GM18868 (cell line): ENCODE measurements around the gene RNU1-4.
"Not testable (repeated sequence)": the region's sequence is repeated elsewhere in the genome, so short reads cannot be mapped to it uniquely, and the experiment has no call there.

Experiments used
- ATAC-seq: cut with Tn5 transposase; IDR thresholded peaks from one replicate; pipeline ENCODE4 v1.9.1; 2021; ENCODE audit warnings: mild to moderate bottlenecking, moderate library complexity; ENCODE audit not compliant: unreplicated experiment

Gene RNU1-4

DNA sequence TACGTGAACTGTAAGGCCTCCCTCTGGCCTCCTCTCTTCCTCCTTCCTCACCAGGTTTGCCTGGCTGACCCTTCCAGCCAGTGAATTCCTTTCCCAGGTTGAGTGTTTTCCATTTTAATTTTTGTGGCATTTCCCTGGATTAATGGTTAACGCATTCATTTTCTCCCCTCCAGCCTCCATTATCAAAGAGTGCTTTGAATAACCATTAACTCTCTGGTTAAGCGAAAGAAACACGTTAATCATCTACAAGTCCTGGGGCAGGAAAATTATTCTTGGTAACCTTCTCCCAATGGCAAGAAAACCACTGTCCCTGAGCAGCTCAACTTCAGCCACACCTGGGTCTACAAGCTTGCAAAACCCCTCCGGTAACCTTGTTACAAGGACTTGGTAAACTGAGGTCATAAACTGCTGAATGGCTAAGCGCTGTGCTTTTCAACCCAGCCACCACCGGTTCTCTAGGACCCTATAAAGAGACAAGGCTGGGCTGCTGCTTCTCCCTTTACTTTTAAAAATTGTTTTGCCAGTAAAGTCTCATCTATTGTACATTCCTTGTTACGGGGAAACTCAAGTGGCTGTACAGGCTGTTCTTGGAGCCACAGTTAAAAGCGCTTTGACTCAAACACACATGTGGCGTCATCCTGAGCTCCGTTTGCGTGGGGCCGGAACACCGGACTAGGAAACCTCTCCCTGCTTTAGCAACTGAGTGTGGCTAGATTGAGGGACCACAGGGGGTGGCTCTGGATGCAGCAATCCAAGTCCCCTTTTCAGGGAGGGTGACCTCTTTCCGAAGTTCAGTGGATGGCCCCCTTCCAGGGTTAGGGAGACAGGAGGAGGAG, 24.7 kb downstream of the RNU1-4 start:
- ATAC-seq: not testable (repeated sequence)

DNA sequence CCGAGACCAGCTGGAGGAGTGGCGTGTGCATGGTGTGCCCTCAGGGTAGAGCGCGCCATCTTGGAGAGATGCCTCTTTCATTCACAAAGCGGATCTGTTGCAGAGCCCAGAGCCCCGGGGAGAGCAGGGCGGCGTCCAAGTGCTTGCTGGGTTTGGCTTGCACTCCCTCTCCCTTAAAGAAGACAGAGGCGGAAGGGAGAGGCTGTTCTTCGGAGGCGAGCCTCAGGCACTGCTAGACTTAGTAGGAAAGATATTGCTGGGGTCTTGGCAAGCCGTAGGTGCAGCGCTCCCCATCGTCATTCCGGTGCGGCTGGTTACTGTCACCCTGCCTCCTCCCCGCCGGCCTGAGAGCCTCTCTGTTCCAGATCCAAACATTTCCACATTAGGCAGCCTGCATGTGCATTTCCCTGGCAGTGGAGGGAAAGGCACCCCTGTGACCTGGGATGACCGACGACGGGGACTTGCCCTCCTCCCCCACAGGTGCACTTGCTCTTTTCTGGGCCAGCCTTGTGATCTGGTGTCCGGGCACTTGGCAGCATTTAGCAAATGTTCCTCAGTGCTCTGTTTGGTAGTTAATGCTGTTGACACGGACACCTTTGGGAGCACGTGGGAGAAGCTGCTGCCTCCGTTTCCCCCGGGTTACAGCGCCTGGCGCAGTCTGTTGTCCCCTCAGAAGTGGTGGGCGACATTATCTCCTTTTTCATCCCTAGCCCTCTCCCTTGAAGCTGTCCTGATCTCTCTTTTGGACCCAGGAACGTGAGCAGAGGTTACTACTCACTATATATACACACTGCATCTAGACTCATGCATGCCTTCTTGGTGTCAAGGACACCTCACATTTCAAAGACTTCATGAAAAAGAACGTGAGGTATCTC, 25.7 kb downstream of the RNU1-4 start:
- ATAC-seq: not testable (repeated sequence)

DNA sequence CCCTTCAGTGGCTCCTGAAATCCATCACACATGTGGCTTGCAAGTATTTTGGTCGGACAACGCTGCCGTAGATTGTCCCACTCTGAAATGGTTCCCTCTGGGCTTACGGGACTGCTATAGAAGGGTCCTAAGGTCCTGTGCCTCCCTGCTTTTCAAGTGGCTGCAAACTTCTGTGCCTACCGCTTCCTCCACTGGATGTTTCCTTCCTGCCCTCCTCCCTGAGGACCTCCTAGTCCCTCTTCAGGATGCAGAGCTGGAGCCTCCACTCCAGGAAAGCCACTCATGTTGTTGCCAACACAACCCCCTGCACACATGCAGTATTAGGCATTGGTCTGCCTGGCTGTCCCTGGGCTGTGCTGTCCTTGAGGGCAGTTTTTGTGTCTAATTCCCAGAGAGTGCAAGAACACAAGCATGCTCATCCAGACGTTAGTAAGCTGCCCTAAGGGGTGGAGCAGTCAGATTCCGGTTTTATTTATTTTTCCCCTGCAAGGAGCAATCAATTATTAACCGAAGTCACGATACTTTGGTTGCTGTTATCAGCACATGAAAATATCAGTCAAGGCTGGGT, 26.5 kb downstream of the RNU1-4 start:
- ATAC-seq: not testable (repeated sequence)

DNA sequence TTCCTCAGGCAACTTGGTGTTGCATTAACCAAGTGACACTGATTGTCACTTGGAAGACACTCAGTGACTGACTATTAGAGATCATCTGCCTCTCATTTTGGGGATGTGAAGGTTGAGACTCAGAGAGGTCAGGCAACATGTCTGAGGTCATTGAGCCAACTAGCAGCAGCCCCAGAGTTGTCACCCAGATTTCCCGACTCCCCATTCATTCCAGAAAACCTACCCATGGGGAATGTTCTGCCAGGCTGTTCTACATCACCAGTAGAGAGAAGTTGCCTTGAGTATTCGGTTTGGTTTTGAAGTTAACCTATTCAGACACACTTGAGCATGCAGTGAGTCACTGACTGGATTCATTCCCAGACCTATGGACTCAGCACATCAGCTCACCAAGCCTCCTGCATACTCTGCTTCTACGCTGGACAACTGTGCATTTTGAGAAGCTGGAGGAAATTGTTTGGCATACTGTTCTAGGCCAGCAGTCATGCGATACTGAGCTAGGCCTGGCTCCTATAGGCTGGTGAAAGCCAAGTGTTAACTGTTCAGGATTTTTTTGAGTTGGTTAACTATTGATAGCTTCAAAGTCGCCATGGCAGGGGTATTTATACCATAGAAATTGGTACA, 29.9 kb downstream of the RNU1-4 start:
- ATAC-seq: not testable (repeated sequence)

DNA sequence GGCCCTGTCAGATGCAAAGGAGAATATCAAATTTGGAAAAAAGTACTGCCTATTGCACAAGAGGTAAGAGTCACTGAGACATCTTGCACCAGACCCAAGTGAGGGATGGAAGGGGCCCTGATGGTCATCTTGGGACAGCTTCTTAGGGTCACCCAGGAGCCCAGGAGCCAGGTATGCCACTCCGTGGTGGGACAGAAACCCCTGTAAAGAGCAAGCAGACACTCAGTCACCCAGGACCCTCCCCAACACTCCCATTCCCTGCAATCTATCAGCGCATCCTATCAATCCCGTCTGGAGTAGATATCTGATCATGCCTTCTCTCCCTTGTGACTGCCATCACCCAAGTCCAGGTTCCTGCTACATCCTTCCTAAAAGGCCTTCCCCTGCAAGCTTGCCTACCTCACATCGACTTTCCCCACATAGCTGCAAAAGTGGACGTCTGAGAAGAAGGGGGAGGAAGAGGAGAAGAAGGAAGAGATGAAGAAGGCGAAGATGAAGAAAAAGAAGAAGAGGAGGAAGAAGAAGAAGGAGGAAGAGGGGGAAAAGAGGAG, 30.7 kb downstream of the RNU1-4 start:
- ATAC-seq: not testable (repeated sequence)

DNA sequence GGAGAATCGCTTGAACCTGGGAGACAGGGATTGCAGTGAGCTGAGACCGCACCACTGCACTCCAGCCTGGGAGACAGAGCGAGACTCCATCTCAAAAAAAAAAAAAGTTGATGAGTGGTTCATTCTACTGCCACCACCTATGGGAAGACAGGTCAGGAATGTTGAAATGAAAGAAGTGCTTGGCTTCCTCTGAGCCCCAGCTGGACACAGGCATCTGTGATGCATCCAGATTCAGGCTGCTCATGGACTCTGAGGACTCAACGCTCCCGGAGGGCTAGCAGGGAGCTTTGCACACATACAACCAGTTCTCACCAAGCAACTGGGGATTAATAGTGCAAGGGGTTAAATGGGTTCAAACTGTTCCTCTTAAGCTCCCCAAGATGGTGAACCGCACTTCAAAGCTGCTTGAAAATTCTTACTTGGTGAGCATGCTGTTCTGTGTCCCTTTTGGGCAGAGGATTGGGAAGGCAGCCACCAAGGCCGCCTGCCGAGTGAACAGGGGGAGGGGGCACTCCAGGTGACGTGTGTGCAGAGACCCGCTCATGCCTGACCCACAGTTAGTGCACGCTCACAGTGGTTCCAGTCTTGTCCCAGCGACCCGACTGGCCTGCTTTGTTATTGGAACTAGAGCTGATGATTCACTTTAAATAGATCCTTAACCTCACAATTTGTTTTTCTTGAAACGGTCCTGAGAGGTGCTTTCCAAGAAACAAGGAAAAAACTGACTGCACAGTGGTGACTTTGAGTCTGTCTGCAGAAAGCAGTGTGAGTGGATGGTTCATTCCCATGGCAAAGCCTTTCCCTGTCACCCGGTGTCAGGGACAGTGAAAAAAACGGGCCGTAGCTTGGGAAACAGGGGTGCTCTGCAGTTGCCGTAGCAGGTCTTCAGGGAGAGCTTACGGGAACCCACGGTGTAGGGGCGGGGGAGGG, 32.2 kb downstream of the RNU1-4 start:
- ATAC-seq: not testable (repeated sequence)

DNA sequence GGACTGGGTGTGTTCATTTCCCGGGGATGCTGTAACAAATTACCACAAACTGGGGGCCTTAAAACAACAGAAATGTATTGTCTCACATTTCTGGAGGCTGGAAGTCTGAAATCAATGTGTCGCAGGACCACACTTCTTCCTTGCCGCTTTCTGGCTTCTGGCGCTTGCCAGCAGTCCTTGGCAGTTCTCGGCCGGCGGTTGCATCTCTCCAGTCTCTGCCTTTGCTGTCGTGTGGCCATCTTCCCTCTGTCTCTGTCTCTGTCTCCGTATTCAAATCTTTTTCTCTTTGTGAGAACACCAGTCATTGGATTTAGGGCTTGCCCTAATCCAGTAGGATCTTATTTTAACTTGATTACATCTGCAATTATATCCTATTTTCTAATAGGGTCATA, 32.9 kb downstream of the RNU1-4 start:
- not testable (repeated sequence) for ATAC-seq

DNA sequence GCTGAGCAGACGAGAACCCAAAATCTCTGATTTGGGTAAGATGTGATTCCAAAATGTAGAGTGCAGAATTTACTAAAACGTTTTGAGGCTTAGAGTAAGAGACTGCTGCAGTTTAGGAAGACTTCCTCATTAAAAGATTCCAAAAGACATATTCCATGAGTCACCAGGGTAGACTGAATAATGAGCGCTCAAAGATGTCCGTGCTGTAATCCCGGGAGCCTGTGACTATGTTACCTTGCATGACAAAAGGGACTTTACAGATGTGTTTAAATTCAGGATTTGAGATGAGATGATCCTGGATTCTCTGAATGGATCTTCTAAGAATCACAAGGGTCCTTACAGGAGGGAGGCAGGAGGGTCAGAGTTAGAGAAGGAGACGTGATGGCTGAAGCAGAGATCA, 33.4 kb downstream of the RNU1-4 start:
- ATAC-seq: not testable (repeated sequence)

DNA sequence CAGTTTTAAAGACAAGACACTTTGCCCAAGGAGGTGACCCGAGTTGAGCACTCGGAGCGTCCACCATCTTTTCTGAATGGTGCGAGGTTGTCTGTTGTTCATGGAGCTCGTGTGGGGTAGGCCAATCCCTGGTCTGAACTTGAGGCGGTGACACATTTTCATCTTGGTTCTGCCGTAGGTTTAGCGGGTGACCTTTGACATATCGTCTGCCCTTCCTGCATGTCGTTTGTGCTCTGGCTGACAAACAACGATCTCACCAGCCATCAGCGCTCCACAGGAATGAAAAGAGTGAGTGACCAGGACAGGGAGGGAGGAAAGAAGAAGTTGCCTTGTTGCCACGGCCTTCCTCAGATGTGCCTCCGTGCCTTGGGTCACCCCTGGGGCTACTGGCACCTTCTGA, 34.5 kb downstream of the RNU1-4 start:
- ATAC-seq: not testable (repeated sequence)

DNA sequence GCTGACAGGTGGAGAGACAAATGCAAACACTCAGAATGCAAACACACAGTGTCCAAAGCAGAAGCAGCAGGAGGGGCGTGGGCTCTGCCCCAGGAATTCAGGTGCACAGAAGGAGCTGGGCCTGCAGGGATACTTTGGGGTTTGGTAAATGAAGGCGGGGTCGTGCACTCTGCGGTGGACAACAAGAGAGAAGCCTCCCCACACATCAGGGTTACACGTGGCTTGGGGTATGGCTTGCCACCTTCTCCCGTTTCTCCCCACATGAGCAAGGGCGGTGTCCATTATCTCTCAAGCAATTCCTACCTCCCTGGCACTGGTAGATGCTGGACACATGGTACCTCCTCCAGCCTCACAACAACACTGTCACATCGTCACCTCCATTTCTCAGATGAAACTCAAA, 35.0 kb downstream of the RNU1-4 start:
- not testable (repeated sequence) for ATAC-seq

DNA sequence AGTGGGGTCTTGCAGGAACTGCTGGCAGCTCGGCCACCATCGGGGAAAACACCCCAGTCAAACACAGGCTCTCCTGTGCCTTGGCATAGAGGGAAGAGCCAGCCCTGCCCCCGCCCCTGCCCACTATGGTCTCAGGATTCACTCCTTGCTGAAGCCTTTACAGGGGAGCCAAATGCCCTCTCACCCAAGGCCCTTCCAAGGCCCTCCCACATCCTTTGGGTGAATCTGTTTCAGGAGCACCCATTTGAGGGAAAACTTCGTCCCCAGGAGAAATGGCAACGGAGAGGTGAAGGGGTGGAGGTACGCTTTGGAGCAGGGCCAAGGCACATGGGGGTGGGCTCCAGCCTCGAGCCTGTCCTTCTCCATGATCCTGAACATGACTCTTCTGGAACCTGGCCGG, 35.9 kb downstream of the RNU1-4 start:
- not testable (repeated sequence) for ATAC-seq

DNA sequence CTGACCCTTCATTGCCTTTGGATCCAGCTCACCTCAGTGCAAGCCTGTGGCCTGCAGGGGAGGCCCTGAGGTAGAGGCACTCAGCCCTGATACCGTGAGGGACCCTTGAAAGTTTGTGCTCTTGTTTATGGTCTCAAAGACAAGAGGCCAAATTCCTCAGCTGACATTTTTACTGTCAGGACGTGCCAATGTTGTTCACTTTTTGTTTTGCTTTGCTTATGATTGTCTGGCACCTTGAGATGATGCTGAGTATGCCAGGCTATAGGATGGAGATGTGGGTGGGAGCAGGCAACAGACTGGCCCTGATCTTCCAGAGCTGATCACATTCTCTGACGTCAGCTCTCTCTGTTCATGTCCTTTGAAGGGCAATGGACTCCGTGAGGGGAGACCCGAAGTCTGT, 36.5 kb downstream of the RNU1-4 start:
- ATAC-seq: not testable (repeated sequence)

DNA sequence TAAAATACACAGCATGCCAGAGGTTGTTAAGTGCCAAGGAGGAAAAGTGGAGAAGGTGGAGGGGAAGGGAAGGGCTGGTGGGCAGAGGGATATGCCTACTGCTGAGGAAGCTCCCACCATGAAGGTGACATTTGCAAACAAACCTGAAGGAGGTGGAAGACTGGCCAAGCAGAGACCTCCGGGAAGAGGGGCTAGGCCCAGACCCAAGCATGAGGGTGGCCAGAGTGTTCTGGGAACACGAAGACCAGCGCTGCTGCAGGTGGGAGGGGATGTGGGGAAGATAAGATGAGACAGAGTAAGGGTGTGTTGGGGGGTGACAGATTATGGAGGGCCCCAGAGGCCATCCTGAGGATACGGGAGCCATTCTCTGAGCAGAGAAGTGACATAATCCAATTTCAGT, 37.5 kb downstream of the RNU1-4 start:
- not testable (repeated sequence) for ATAC-seq

DNA sequence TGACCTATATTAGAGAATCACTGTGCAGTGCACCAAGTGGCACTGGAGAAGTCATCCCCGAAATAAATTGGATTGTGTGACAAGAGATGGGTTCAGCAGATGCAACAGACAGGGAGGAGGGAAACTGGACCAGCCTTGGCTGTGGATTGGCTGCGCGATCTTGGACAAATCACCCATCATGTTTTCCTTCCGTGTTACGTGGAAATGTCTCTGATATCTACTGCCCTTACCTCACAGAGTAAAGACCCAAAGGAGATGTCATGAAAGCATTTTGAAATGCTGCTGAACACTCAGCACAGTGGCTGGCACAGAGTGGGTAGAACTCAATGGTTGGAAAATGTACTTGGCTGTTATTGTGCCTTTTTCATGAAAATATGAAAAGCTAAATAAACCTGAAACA, 39.2 kb downstream of the RNU1-4 start:
- not testable (repeated sequence) for ATAC-seq

DNA sequence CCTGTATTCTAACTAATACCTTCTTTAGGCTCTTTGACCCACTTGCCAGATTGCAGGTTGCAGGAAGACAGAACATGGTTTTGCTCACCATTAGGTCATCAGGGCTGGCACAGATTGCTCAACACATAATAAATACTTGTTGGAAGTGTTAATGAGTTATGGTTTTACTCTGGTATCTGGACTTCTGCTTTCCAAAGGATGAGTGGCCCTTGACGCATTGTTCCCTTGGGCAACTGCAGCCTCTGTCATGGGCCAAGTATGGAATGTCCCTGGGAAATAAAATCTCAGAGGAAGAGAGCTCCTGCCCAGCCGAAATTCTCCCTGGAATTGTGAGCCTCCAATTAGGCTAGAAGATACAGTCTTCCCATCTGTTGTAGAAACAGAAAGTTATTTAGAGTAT, 40.7 kb downstream of the RNU1-4 start:
- not testable (repeated sequence) for ATAC-seq

DNA sequence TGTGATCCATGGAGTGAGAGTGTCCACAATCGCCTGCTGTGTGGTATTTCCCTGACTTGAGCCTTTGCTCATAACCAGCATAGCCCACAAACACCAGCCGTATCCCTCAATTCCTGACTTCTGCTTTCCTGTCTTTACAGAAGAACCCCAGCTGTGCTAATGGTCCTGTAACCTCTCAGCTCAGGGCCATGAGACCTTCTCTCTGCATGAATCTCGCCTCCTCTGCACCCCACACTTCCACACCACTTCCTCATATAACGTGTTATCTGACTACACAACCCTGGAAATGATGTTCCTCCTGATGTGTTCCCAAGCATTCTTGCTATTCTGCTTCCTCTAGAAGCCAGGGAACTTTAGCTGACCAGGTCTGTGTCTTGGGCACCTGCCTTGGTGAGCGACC, 41.3 kb downstream of the RNU1-4 start:
- ATAC-seq: not testable (repeated sequence)

DNA sequence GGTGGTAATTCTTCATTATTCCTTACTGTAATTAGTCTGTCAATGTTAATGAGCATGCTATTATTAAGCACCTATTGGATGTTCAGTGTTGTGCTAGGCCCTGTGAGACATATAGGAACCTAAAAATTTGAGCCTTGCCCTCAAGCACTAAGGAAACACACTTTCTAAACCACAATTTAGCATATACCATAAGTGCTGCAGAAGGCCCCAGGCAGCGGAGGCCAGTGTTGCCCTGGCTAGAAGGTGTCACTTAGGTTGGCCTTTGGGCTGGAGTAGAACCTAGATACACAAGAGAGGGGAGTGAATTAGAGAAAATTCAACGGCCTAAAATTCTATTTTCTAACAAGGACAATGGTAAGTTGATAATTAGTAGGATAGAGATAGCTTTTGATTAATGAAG, 44.6 kb downstream of the RNU1-4 start:
- ATAC-seq: not testable (repeated sequence)

DNA sequence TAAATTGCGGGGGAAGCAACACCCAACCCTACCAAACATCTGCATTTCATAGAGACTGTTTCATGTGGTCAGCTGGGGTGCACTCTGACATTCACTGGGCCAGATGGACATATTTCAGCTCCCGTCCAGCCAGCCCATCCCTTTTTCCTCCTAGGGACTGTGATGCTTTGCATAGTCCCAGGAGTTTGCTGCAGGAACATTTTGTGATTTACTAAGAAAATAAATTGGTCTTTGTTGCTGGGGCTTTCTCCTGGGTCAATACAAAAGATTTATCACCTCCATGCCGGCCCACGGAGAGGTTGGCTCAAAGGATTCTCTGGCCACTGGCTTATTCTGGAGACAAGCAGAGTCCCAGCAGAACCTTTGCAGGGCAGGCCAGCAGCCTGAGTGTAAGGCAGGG, 46.0 kb downstream of the RNU1-4 start:
- not testable (repeated sequence) for ATAC-seq

DNA sequence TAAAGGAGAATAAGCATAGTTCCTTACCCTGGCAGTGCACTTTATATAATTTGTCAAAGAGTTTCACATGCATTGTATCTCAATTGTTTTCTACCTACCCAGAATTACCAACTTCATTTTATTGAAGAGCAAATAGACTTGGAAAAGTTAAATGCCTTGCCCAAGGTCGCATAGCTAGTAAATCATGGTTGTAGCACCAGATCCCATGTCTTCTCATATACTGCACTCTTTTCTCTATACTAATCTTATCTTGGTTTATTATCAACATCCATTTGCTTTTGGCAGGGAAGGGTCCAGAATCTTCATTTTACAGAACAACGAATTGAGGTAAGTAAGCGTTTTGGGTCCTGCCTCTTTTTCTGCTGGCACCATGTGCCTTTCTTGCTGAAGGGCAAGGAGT, 46.9 kb downstream of the RNU1-4 start:
- ATAC-seq: not testable (repeated sequence)

DNA sequence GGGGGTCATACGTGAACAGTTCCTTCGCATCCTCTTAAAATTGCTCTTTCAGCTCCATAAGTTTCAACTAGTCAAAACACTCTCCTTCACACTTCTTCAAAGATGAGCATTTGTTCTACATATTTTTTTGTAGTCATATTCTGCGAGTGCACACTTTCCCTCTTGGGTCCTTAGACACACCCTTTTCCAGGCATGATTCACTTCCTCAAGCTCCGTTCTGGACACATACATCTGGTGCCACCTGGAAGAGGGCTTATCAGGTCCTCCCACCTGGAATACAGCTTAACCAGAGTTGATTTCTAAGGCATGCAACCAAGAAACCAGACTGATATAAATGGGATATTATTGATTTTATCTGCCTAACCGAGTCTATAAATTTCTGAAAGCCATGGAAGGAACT, 47.4 kb downstream of the RNU1-4 start:
- not testable (repeated sequence) for ATAC-seq
